Kidney epithelial cell (primary cell): ENCODE results near the gene ARL15. TPM values are rescaled to one million over a fixed set of nuclear protein-coding genes. Genes with fewer than 3 reads are reported as not detected.

Experiments used
- DNase-seq: peaks from one replicate; pipeline ENCODE4 v3.0.0-alpha.2; 2010; ENCODE audit warnings: low read depth
- H3K27me3 ChIP-seq: 2 replicates; pipeline ENCODE4 v1.6.0; 2011; ENCODE audit warnings: low read length; ENCODE audit not compliant: control insufficient read depth, insufficient read depth
- H3K36me3 ChIP-seq: 2 replicates; pipeline ENCODE4 v1.5.1; 2011; ENCODE audit warnings: low read length; ENCODE audit not compliant: control insufficient read depth, insufficient read depth
- H3K4me3 ChIP-seq: 2 replicates; pipeline ENCODE4 v1.5.1; 2011; ENCODE audit warnings: low read depth, mild to moderate bottlenecking, control low read depth, low read length
- CTCF ChIP-seq: IDR thresholded peaks from 2 replicates; pipeline ENCODE4 v1.5.1; 2011; ENCODE audit warnings: mild to moderate bottlenecking, moderate library complexity, low read length, control low read depth, inconsistent platforms; ENCODE audit not compliant: insufficient read depth, poor library complexity, severe bottlenecking
- total RNA-seq: library from RNA; depleted of rRNA; stranded (reverse); fragments of >200 nt; gene quantifications from 2 replicates; pipeline ENCODE4 v1.2.3, GENCODE V29; 2015

ARL15 gene
- total RNA-seq, 1 donor from 2014 or later, result 9.7 TPM

- no peak for TF ChIP-seq CTCF
- no peak overlapping the region for H3K4me3 ChIP-seq
- DNase-seq, result no peak
- H3K36me3 ChIP-seq, result no peaks in the 10 kb centered on the region
- H3K27me3 ChIP-seq, result no peaks in the 10 kb centered on the region
These were observed 416.7 kb downstream of the ARL15 start for GRCh38 chr5:53893626-53894025.

GRCh38 chr5:53892224-53892623 lies 418.1 kb downstream of the ARL15 start:
- no peak for DNase-seq
- H3K4me3 ChIP-seq, result no peak overlapping the region
- no peak for TF ChIP-seq CTCF

GRCh38 chr5:53891159-53891558 lies 419.2 kb downstream of the ARL15 start:
- no peak for TF ChIP-seq CTCF
- Histone ChIP-seq H3K27me3 (no peaks in the 10 kb centered on the region), H3K36me3 (no peaks in the 10 kb centered on the region), H3K4me3 (no peak overlapping the region)
- no peak for DNase-seq

More at GRCh38 chr5:53892224-53892623, 418.1 kb downstream of the ARL15 start:
- H3K27me3 ChIP-seq, result no peaks in the 10 kb centered on the region
- H3K36me3 ChIP-seq, result no peaks in the 10 kb centered on the region

GRCh38 chr5:53890490-53890889 lies 419.9 kb downstream of the ARL15 start:
- H3K4me3 ChIP-seq, result no peak overlapping the region
- H3K27me3 ChIP-seq, result no peaks in the 10 kb centered on the region
- DNase-seq, result no peak
- no peaks in the 10 kb centered on the region for H3K36me3 ChIP-seq
- no peak for TF ChIP-seq CTCF

GRCh38 chr5:53884844-53885243 lies 425.5 kb downstream of the ARL15 start:
- Histone ChIP-seq H3K27me3 (no peaks in the 10 kb centered on the region), H3K4me3 (no peak overlapping the region), H3K36me3 (no peaks in the 10 kb centered on the region)
- no peak for DNase-seq
- no peak for TF ChIP-seq CTCF

GRCh38 chr5:53884417-53884816 lies 426.0 kb downstream of the ARL15 start:
- Histone ChIP-seq H3K36me3 (no peaks in the 10 kb centered on the region), H3K4me3 (no peak overlapping the region), H3K27me3 (no peaks in the 10 kb centered on the region)
- no peak for DNase-seq
- no peak for TF ChIP-seq CTCF
